CD4-positive, alpha-beta T cell treated with Interleukin-17A for 4 hours (primary cell): Measurements from ENCODE around the gene PPP1R3D.
A peak's percentile ranks its signal among the peaks of the same experiment; 100 is the strongest.
"Not testable (repeated sequence)": the region's sequence is repeated elsewhere in the genome, so short reads cannot be mapped to it uniquely, and the experiment has no call there.

ENCODE experiments used
- DNase-seq: peaks from one replicate; pipeline ENCODE4 v3.0.0-alpha.2; 2020; ENCODE audit warnings: mixed read lengths

Gene PPP1R3D

GRCh38 chr20:59940129-59940955 is at the start of gene PPP1R3D, which contains the start of gene FAM217B:
TSS of gene PPP1R3D (minus strand) at chr20:59940305. CDS start at chr20:59939931, 374 bp downstream.
TSS of gene FAM217B (plus strand) at chr20:59940389. CDS start at chr20:59943944, 3,555 bp downstream.
- peak; percentile 93 for DNase-seq

GRCh38 chr20:59988141-59988540 is 48.0 kb upstream of the PPP1R3D start:
- DNase-seq = no peak

GRCh38 chr20:59987135-59987534 is 47.0 kb upstream of the PPP1R3D start:
- DNase-seq = no peak

- DNase-seq = no peak
Measured at GRCh38 chr20:59985864-59986263, 45.8 kb upstream of the PPP1R3D start.

- DNase-seq = no peak
Measured at GRCh38 chr20:59985164-59985563, 45.1 kb upstream of the PPP1R3D start.

GRCh38 chr20:59984541-59984940 is 44.4 kb upstream of the PPP1R3D start:
- DNase-seq = no peak

- no peak for DNase-seq
Measured at GRCh38 chr20:59983076-59983475, 43.0 kb upstream of the PPP1R3D start.

GRCh38 chr20:59977086-59977485 is 37.0 kb upstream of the PPP1R3D start:
- no peak for DNase-seq

- DNase-seq = no peak
Measured at GRCh38 chr20:59976156-59976782, 36.2 kb upstream of the PPP1R3D start.

GRCh38 chr20:59972037-59972801 is 32.1 kb upstream of the PPP1R3D start:
- DNase-seq = no peak

- DNase-seq = no peak
Measured at GRCh38 chr20:59971428-59971827, 31.3 kb upstream of the PPP1R3D start.

GRCh38 chr20:59966428-59966827 is 26.3 kb upstream of the PPP1R3D start:
- no peak for DNase-seq

- no peak for DNase-seq
Measured at GRCh38 chr20:59962155-59962554, 22.1 kb upstream of the PPP1R3D start.

- DNase-seq = no peak
Measured at GRCh38 chr20:59961423-59961822, 21.3 kb upstream of the PPP1R3D start.

GRCh38 chr20:59958626-59959025 is 18.5 kb upstream of the PPP1R3D start:
- no peak for DNase-seq

GRCh38 chr20:59958123-59958522 is 18.0 kb upstream of the PPP1R3D start, which contains the start of gene CDH26:
TSS of gene CDH26 (plus strand) at chr20:59958423. CDS start at chr20:59958727, 304 bp downstream.
- DNase-seq = no peak

- not testable (repeated sequence) for DNase-seq
Measured at GRCh38 chr20:59957568-59957967, 17.5 kb upstream of the PPP1R3D start.

- DNase-seq = no peak
Measured at GRCh38 chr20:59955131-59955796, 15.2 kb upstream of the PPP1R3D start.

GRCh38 chr20:59954718-59955117 is 14.6 kb upstream of the PPP1R3D start:
- no peak for DNase-seq

GRCh38 chr20:59949911-59950310 is 9.8 kb upstream of the PPP1R3D start:
- DNase-seq = no peak

- peak; percentile 54 for DNase-seq
Measured at GRCh38 chr20:59948828-59949720, 9.0 kb upstream of the PPP1R3D start.

GRCh38 chr20:59948212-59948611 is 8.1 kb upstream of the PPP1R3D start:
- no peak for DNase-seq
